GM20000 (cell line): ENCODE measurements around the gene DSCAM.

Source experiments
- DNase-seq: peaks from one replicate; pipeline ENCODE4 v3.0.0; 2012; ENCODE audit warnings: low spot score
- TF ChIP-seq, protein P1 (sequence below): IDR thresholded peaks from 2 replicates; pipeline ENCODE4 v1.5.1; 2012; ENCODE audit warnings: mild to moderate bottlenecking, control low read depth; ENCODE audit errors: extremely low read depth, missing control alignments

The DSCAM gene

DNA sequence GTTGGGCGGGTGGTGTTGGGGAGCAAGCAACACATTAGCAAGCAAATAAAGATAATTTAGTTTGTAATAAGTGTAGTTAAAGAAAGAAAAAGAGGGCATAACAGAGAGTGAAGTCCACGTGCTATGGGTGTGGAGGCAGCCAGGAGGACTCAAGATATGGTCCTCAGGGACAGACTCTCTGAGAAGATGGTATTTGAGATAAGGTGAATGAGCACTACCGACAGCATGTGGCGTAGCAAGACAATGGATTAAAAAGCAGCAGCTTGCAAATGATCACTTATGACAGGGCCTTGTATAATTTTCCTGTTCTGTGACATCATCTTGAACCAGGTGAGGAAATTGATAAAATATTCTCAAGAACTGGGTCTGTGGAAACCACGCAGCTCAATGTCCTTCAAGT is 491.9 kb downstream of the DSCAM start:
- DNase-seq = no peak
- TF ChIP-seq, protein P1, sequence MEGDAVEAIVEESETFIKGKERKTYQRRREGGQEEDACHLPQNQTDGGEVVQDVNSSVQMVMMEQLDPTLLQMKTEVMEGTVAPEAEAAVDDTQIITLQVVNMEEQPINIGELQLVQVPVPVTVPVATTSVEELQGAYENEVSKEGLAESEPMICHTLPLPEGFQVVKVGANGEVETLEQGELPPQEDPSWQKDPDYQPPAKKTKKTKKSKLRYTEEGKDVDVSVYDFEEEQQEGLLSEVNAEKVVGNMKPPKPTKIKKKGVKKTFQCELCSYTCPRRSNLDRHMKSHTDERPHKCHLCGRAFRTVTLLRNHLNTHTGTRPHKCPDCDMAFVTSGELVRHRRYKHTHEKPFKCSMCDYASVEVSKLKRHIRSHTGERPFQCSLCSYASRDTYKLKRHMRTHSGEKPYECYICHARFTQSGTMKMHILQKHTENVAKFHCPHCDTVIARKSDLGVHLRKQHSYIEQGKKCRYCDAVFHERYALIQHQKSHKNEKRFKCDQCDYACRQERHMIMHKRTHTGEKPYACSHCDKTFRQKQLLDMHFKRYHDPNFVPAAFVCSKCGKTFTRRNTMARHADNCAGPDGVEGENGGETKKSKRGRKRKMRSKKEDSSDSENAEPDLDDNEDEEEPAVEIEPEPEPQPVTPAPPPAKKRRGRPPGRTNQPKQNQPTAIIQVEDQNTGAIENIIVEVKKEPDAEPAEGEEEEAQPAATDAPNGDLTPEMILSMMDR = no peak

DNA sequence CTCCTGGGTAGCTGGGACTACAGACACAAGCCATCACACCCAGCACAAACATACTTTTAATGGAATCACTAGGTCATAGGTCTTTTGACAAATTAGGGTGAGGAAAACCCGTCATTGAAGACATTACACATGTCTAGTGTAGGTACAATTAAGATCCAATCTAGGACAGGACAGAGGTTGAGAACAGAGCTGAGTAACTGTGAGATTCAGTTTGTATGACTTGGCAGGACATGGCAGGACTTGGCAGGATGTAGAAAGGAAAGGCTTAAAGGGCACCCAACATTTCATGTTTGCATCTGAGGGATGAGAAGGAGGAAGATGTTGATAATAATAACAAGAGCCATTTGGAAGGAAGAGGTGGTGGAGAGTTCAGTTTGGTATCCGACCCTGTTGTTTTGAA is 496.0 kb downstream of the DSCAM start:
- DNase-seq = no peak
- TF ChIP-seq, protein P1 = no peak

DNA sequence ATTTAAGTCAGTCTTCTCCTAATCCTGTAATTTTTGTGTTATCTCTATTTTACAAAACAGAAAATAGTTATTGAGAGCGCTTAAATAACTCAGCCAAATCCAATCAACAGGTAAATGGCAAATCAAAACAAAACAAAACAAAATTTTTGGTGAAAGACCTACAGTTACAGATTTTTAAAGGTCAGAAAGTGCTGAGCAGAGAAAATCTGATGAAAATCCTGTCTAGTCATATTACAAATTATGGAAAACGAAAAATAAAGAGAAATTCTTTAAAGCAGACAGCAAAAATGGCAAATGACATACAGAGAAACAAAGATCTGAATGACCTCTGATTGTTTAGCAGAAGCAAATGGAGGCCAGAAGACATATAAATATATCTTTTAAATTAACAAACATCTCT is 497.4 kb downstream of the DSCAM start:
- TF ChIP-seq, protein P1 = no peak
- no peak for DNase-seq

DNA sequence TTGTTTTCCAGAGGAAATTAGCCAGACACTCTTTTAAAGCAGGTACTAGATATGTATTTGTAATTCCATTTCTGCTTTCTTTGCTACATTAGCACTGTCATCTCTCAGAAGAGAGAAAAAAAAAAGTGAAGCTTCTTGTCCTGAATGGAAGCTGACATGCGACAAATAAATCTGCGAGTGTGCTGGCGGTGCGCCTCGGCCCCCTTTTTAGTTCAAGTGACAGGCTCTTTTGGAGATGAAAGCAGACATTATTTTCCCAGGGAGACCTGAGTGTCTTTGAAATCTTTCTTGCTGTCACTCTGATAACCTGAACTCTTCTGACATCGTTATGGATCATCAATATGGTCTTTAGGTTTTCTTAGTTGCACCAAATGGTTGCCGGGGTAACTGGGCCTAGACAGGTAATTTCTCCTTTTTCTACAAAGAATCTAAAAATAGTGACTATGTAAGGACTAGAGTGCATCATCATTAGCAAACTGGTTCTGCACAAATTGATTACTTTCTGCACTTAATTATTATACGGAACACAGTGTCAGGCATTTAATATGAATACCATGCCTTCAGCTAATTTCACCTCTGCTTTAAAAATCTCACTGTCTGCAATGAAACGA is 501.1 kb downstream of the DSCAM start:
- DNase-seq = no peak
- TF ChIP-seq, protein P1 = no peak

DNA sequence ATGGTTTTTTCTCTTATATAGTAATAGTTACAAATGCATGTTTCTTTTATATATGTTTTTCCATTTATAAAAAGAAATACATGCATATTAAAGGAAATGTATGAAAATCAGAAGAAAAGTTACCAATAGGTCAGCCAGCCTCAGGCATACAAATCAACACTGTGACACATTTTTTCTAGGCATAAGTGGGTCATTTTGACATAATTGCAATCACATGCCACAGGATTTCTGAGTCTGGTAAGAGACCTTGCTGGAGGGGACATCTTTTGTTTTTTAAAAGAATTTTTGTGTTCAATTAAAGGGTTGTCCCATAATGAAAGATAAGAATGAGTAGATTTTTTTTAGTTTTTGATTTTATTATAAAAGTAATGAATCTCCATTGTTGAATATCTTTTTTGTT is 506.6 kb downstream of the DSCAM start:
- no peak for DNase-seq
- TF ChIP-seq, protein P1 = no peak

DNA sequence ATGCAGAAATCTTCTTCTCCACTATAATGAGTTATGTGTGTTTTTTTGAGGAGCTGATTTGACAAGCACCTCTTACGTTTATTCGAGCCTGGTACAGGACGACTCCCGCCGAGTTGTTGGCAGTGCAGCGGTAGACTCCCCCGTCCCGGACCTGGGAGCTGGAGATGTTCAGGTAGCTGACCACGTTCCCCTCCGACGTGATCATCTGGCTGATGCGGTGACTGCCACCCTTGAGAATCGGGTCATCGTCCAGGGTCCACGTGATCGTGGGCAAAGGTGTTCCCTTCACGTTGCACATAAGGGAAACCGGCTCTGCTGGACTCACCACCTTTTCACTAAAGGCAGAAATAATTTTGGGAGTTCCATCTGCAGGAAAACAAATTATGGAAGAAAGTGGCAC is 507.9 kb downstream of the DSCAM start:
- DNase-seq = no peak
- TF ChIP-seq, protein P1 = no peak

DNA sequence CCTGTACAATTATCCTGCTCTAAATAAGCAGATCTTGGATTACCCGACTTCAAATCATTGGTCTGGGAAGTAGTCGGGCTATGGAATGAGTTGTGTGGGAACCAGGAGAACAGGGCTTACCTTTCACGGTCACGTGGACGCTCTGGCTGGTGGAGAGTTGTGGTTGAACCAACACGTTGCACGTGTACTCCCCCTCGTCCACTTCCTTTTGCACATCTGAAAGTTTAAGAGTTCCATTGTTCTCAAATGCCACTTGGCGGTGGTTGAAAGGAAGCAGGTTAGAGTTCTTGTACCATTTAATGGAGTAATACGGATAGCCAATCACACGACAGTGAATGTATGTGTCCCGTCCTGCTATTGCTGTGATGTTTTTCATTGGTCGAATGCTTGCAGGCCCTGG is 509.0 kb downstream of the DSCAM start:
- TF ChIP-seq, protein P1 = no peak
- DNase-seq = no peak
